Measurements from ENCODE around the gene PELI1. TPM values are rescaled to one million over a fixed set of nuclear protein-coding genes. Genes with fewer than 3 reads are reported as not detected.

PELI1 gene
- total RNA-seq, 2 experiments from 2014 or later = 29.8 to 39.2 TPM

DNA sequence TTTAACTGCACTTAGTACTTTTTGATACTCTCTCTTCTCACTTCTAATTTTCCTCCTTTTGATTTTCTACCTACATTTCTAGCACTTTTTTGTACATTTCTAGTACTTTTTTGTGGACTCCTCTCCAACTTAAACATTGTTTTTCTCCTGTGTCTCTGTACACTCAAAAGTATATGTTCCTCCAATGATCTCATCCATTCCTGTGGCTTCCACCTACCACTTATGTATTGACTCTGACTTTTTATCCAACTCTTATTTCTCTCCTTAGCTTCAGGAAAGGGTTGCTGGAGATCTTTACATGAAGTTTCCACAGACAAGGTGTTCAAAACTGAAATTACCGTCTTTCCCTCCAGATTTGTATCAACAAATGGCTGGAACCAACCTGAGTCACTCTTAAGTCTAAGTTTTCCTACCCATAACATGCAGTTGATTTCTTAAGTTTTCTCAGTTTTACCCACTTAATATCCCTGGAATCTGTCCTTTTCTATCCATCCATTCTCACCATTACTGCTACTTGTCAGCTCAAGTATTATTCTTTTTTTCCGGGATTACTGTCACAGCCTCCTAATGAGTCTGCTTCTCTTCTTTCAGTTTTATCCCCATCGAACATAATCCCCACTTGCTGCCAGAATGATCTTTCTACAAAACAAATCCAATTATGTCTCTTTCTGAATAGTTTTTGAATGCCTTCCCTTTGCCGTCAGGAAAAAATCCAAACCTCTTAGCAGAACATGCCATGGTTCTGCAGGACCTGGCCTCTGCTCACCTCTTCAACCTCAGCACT, 22.6 kb upstream of the PELI1 start:
- Mint-ChIP-seq H3K27ac (no peak overlapping the region), H3K4me1 (ENCODE audit: low read depth) (no peaks in the 10 kb centered on the region), H3K36me3 (ENCODE audit: low read depth) (no peaks in the 10 kb centered on the region), H3K27me3 (peaks cover 2% of the 10 kb centered on the region), H3K4me3 (no peak overlapping the region), H3K9me3 (no peaks in the 10 kb centered on the region)
- ChIA-PET POLR2A (no interaction called here), CTCF (no interaction called here)
- DNase-seq = no peak
- intact Hi-C loops (cut with micrococcal nuclease) = no loop called here
- no peak for ATAC-seq
- no peak for TF ChIP-seq CTCF (IDR thresholded peaks at IDR 0.05)

GRCh38 chr2:64166212-64166611, 22.0 kb upstream of the PELI1 start:
- no peak for ATAC-seq
- intact Hi-C loops (cut with micrococcal nuclease) = no loop called here
- H3K27me3 Mint-ChIP-seq = peaks cover 2% of the 10 kb centered on the region
- no peak for DNase-seq
- H3K36me3 Mint-ChIP-seq (ENCODE audit: low read depth) = no peaks in the 10 kb centered on the region
- ChIA-PET POLR2A (no interaction called here), CTCF (no interaction called here)
- no peaks in the 10 kb centered on the region for H3K9me3 Mint-ChIP-seq
- H3K4me3 Mint-ChIP-seq = no peak overlapping the region
- no peaks in the 10 kb centered on the region for H3K4me1 Mint-ChIP-seq (ENCODE audit: low read depth)
- H3K27ac Mint-ChIP-seq = no peak overlapping the region
- no peak for TF ChIP-seq CTCF (IDR thresholded peaks at IDR 0.05)

GRCh38 chr2:64165706-64166105, 21.5 kb upstream of the PELI1 start:
- ATAC-seq = no peak
- no peak for TF ChIP-seq CTCF (IDR thresholded peaks at IDR 0.05)
- intact Hi-C loops (cut with micrococcal nuclease) = no loop called here
- no peaks in the 10 kb centered on the region for H3K4me1 Mint-ChIP-seq (ENCODE audit: low read depth)
- no peak overlapping the region for H3K27ac Mint-ChIP-seq
- ChIA-PET CTCF (no interaction called here), POLR2A (no interaction called here)
- DNase-seq = no peak
- H3K9me3 Mint-ChIP-seq = no peaks in the 10 kb centered on the region
- no peak overlapping the region for H3K4me3 Mint-ChIP-seq
- H3K36me3 Mint-ChIP-seq (ENCODE audit: low read depth) = no peaks in the 10 kb centered on the region
- H3K27me3 Mint-ChIP-seq = peaks cover 2% of the 10 kb centered on the region

GRCh38 chr2:64164629-64165028, 20.4 kb upstream of the PELI1 start:
- CTCF ChIA-PET = no interaction called here
- POLR2A ChIA-PET = no interaction called here
- Mint-ChIP-seq H3K4me1 (ENCODE audit: low read depth) (no peaks in the 10 kb centered on the region), H3K27ac (no peak overlapping the region), H3K4me3 (no peak overlapping the region), H3K36me3 (ENCODE audit: low read depth) (no peaks in the 10 kb centered on the region), H3K9me3 (no peaks in the 10 kb centered on the region), H3K27me3 (peaks cover 2% of the 10 kb centered on the region)
- intact Hi-C loops (cut with micrococcal nuclease) = no loop called here
- no peak for ATAC-seq
- no peak for TF ChIP-seq CTCF (IDR thresholded peaks at IDR 0.05)
- DNase-seq = no peak

DNA sequence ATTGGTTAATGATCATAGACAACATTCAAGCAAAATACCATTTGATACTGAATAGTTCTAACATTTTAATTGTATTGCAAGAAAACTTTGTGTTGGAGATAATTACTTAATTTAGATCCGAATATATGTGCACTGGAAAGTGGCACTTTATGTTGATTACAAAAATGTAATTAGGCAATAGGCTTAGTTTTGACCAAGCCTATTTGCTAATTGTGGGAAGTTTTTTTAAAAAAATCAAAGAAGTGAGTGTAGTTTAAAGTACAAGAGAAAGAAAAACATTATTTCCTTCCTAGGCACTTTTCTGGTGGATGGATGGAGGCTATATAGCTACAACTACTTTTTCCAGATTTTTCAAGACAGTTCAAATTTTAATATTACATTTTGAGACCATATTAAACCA, 18.3 kb upstream of the PELI1 start:
- TF ChIP-seq CTCF (IDR thresholded peaks at IDR 0.05) = no peak
- H3K36me3 Mint-ChIP-seq (ENCODE audit: low read depth) = no peaks in the 10 kb centered on the region
- H3K4me1 Mint-ChIP-seq (ENCODE audit: low read depth) = no peaks in the 10 kb centered on the region
- DNase-seq = no peak
- H3K9me3 Mint-ChIP-seq = no peaks in the 10 kb centered on the region
- H3K4me3 Mint-ChIP-seq = no peak overlapping the region
- H3K27ac Mint-ChIP-seq = no peak overlapping the region
- H3K27me3 Mint-ChIP-seq = no peaks in the 10 kb centered on the region
- no peak for ATAC-seq
- POLR2A ChIA-PET = no interaction called here
- CTCF ChIA-PET = interaction anchor here (1.3 to 1.6 kb wide), 2 partner anchors 10 to 169 kb away, joined by 3 to 5 read pairs; no protein-coding TSS in a partner anchor
- intact Hi-C loops (cut with micrococcal nuclease) = no loop called here

All from activated CD8-positive, alpha-beta T cell treated with anti-CD3 and anti-CD28 coated beads for 36 hours (primary cell).